ENCODE data around the gene SPATS2L.

Gene SPATS2L, protein sequence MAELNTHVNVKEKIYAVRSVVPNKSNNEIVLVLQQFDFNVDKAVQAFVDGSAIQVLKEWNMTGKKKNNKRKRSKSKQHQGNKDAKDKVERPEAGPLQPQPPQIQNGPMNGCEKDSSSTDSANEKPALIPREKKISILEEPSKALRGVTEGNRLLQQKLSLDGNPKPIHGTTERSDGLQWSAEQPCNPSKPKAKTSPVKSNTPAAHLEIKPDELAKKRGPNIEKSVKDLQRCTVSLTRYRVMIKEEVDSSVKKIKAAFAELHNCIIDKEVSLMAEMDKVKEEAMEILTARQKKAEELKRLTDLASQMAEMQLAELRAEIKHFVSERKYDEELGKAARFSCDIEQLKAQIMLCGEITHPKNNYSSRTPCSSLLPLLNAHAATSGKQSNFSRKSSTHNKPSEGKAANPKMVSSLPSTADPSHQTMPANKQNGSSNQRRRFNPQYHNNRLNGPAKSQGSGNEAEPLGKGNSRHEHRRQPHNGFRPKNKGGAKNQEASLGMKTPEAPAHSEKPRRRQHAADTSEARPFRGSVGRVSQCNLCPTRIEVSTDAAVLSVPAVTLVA

GRCh38 chr2:200306196-200306930, at the start of gene SPATS2L:
TSS of gene SPATS2L (plus strand) at chr2:200306693. CDS start at chr2:200389245, 82,552 bp downstream.
- 0 out of 22 replicates have a peak, but pooled peaks cover 0 to 7% (median 0%) of the 10 kb centered on the region in 11 experiments for H3K36me3 ChIP-seq
- peak within 1 kb of the TSS; percentile 77 to 92 (median 84) for H3K27ac ChIP-seq
- no peaks in the 10 kb centered on the region for H3K27me3 ChIP-seq
- H3K4me3 ChIP-seq: peak within 1 kb of the TSS; percentile 77 to 94 (median 86)
- H3K9ac ChIP-seq: peak within 1 kb of the TSS; percentile 86 to 93 (median 90)
- no peaks in the 10 kb centered on the region for H3K9me3 ChIP-seq (replicated peaks in 1 of 11)
- H3K4me2 ChIP-seq: peak within 1 kb of the TSS; percentile 83 to 99 (median 96)
- peaks cover 0 to 25% (median 11%) of the 10 kb centered on the region in 11 experiments; a peak in 9 of 22 replicates for H4K20me1 ChIP-seq
- H3K4me1 ChIP-seq: peaks cover 17 to 33% (median 28%) of the 10 kb centered on the region in 10 experiments
- no peak for TF ChIP-seq Cebpa-rat (IDR thresholded peaks at IDR 0.05)

DNA sequence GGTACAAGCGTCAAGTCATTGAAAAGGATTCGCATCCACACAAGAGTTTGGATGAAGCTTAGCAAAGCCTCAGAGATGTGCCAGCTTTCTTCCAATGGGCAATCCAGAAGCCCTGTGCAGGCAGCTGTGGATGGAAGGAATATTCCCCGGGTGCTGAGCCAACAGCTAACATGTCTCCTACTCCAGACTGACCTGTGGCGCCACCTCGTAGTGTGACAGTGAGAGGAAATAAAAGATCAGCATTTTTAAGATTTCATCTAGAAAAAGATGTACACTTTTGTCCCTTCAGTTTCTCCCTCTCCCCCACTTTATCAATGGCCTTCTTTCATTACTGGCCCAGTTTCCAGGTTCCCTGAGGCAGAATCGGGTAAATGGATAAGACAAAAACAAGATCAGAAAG, 48.9 kb upstream of the SPATS2L start:
- no peak overlapping the region for H3K4me3 ChIP-seq
- no peaks in the 10 kb centered on the region for H3K36me3 ChIP-seq
- no peaks in the 10 kb centered on the region for H4K20me1 ChIP-seq
- TF ChIP-seq Cebpa-rat (IDR thresholded peaks at IDR 0.05): no peak
- H3K9me3 ChIP-seq (replicated peaks in 1 of 11): no peaks in the 10 kb centered on the region
- H3K4me1 ChIP-seq: peaks cover 0 to 8% (median 0%) of the 10 kb centered on the region in 10 experiments; a peak in 2 of 20 replicates
- no peak overlapping the region for H3K4me2 ChIP-seq
- no peak overlapping the region for H3K27ac ChIP-seq
- H3K27me3 ChIP-seq: no peaks in the 10 kb centered on the region
- no peak overlapping the region for H3K9ac ChIP-seq

- H3K36me3 ChIP-seq: no peaks in the 10 kb centered on the region
- TF ChIP-seq Cebpa-rat (IDR thresholded peaks at IDR 0.05): no peak
- H3K4me1 ChIP-seq: peaks cover 0 to 8% (median 0%) of the 10 kb centered on the region in 10 experiments; a peak in 2 of 20 replicates
- no peaks in the 10 kb centered on the region for H4K20me1 ChIP-seq
- H3K9me3 ChIP-seq (replicated peaks in 1 of 11): no peaks in the 10 kb centered on the region
- H3K9ac ChIP-seq: no peak overlapping the region
- no peak overlapping the region for H3K4me3 ChIP-seq
- H3K27me3 ChIP-seq: no peaks in the 10 kb centered on the region
- no peak overlapping the region for H3K4me2 ChIP-seq
- no peak overlapping the region for H3K27ac ChIP-seq
Measured at GRCh38 chr2:200258081-200258480, 48.4 kb upstream of the SPATS2L start.

- Histone ChIP-seq H3K4me2 (peak overlapping the region in 3 of 11 experiments; percentile 14 to 39 (median 35); a peak in 5 of 22 replicates), H3K27me3 (no peaks in the 10 kb centered on the region), H3K36me3 (no peaks in the 10 kb centered on the region), H4K20me1 (no peaks in the 10 kb centered on the region), H3K9me3 (replicated peaks in 1 of 11) (no peaks in the 10 kb centered on the region), H3K4me3 (no peak overlapping the region), H3K4me1 (peaks cover 0 to 8% (median 0%) of the 10 kb centered on the region in 10 experiments; a peak in 2 of 20 replicates), H3K9ac (no peak overlapping the region), H3K27ac (no peak overlapping the region)
- no peak for TF ChIP-seq Cebpa-rat (IDR thresholded peaks at IDR 0.05)
Measured at GRCh38 chr2:200258881-200259576, 47.5 kb upstream of the SPATS2L start.

DNA sequence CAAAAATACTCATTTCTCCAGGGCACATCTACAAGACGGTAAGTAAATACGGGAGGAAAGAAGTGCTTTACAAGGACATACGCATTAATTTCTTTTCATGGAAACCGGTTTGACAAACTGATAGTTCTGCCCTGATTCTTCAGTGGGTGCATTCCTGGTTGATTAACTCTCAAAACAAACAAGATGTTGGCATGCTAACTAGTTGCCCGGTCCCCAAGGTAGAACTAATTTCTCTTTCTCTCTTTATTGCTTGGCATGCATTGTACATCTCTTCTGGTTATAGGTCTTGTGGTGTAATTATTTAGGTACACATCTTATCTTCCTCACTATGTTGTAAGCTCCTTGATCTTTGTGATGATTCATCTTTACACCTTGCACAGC, 46.9 kb upstream of the SPATS2L start:
- Histone ChIP-seq H3K27me3 (no peaks in the 10 kb centered on the region), H3K4me3 (no peak overlapping the region), H4K20me1 (no peaks in the 10 kb centered on the region), H3K9me3 (replicated peaks in 1 of 11) (no peaks in the 10 kb centered on the region), H3K4me1 (peaks cover 0 to 8% (median 0%) of the 10 kb centered on the region in 10 experiments; a peak in 2 of 20 replicates), H3K27ac (no peak overlapping the region), H3K36me3 (no peaks in the 10 kb centered on the region), H3K9ac (no peak overlapping the region), H3K4me2 (no peak overlapping the region)
- no peak for TF ChIP-seq Cebpa-rat (IDR thresholded peaks at IDR 0.05)

DNA sequence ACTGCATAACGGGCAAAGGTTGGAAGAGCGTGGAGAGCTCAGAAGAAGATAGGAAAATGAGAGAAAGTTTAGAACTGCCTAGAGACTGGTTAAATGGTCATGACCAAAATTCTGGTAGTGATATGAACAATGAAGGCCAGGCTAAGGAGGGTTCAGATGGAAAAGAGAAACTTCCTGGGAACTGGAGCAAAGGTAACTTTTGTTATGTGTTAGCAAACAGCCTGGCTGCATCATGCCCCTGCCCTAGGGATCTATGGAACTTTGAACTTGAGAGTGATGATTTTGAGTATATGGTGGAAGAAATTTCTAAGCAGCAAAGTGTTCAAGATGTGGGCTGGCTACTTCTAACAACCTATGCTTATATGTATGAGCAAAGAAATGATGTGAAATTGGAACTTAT, 44.4 kb upstream of the SPATS2L start:
- H3K36me3 ChIP-seq: no peaks in the 10 kb centered on the region
- no peaks in the 10 kb centered on the region for H3K9me3 ChIP-seq (replicated peaks in 1 of 11)
- H3K27ac ChIP-seq: no peak overlapping the region
- H3K27me3 ChIP-seq: no peaks in the 10 kb centered on the region
- H4K20me1 ChIP-seq: no peaks in the 10 kb centered on the region
- no peak overlapping the region for H3K4me3 ChIP-seq
- H3K4me2 ChIP-seq: no peak overlapping the region
- peaks cover 0 to 8% (median 0%) of the 10 kb centered on the region in 10 experiments; a peak in 2 of 20 replicates for H3K4me1 ChIP-seq
- H3K9ac ChIP-seq: no peak overlapping the region
- no peak for TF ChIP-seq Cebpa-rat (IDR thresholded peaks at IDR 0.05)

DNA sequence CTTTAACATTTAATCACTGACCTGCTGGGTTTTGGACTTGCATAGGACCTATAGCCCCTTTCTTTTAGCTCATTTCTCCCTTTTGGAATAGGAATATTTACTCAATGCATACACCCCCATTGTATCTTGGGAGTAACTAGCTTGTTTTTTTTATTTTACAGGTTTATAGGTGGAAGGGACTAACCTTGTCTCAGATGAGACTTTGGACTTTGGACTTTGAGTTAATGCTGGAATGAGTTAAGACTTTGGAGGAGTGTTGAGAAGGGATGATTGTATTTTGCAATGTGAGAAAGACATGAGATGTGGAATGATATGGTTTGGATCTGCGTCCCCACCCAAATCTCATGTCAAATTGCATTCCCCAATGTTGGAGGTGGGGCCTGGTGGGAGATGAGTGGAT, 43.2 kb upstream of the SPATS2L start:
- H4K20me1 ChIP-seq: no peaks in the 10 kb centered on the region
- no peaks in the 10 kb centered on the region for H3K9me3 ChIP-seq (replicated peaks in 1 of 11)
- no peak for TF ChIP-seq Cebpa-rat (IDR thresholded peaks at IDR 0.05)
- H3K4me3 ChIP-seq: no peak overlapping the region
- no peak overlapping the region for H3K4me2 ChIP-seq
- peaks cover 0 to 8% (median 0%) of the 10 kb centered on the region in 10 experiments; a peak in 2 of 20 replicates for H3K4me1 ChIP-seq
- H3K9ac ChIP-seq: no peak overlapping the region
- H3K36me3 ChIP-seq: no peaks in the 10 kb centered on the region
- no peaks in the 10 kb centered on the region for H3K27me3 ChIP-seq
- no peak overlapping the region for H3K27ac ChIP-seq

- H3K4me3 ChIP-seq: no peak overlapping the region
Measured at GRCh38 chr2:200264631-200265030, 41.9 kb upstream of the SPATS2L start.

More at GRCh38 chr2:200264631-200265030, 41.9 kb upstream of the SPATS2L start:
- H3K36me3 ChIP-seq: no peaks in the 10 kb centered on the region
- H4K20me1 ChIP-seq: no peaks in the 10 kb centered on the region
- no peak overlapping the region for H3K4me2 ChIP-seq
- no peak overlapping the region for H3K9ac ChIP-seq
- H3K9me3 ChIP-seq (replicated peaks in 1 of 11): no peaks in the 10 kb centered on the region
- H3K4me1 ChIP-seq: no peaks in the 10 kb centered on the region
- H3K27me3 ChIP-seq: no peaks in the 10 kb centered on the region
- TF ChIP-seq Cebpa-rat (IDR thresholded peaks at IDR 0.05): no peak
- no peak overlapping the region for H3K27ac ChIP-seq
